Hematopoietic multipotent progenitor cell treated with erythropoietin and hydrocortisone succinate and interleukin-3 and kit ligand, for 17 days (in vitro differentiated cells): Measurements from ENCODE around the gene CCDC8.
"Not testable (repeated sequence)": the region's sequence is repeated elsewhere in the genome, so short reads cannot be mapped to it uniquely, and the experiment has no call there.

Source experiments
- DNase-seq: peaks from one replicate; pipeline ENCODE4 v3.0.0-alpha.2; 2015; ENCODE audit warnings: low spot score

The CCDC8 gene, protein sequence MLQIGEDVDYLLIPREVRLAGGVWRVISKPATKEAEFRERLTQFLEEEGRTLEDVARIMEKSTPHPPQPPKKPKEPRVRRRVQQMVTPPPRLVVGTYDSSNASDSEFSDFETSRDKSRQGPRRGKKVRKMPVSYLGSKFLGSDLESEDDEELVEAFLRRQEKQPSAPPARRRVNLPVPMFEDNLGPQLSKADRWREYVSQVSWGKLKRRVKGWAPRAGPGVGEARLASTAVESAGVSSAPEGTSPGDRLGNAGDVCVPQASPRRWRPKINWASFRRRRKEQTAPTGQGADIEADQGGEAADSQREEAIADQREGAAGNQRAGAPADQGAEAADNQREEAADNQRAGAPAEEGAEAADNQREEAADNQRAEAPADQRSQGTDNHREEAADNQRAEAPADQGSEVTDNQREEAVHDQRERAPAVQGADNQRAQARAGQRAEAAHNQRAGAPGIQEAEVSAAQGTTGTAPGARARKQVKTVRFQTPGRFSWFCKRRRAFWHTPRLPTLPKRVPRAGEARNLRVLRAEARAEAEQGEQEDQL

DNA sequence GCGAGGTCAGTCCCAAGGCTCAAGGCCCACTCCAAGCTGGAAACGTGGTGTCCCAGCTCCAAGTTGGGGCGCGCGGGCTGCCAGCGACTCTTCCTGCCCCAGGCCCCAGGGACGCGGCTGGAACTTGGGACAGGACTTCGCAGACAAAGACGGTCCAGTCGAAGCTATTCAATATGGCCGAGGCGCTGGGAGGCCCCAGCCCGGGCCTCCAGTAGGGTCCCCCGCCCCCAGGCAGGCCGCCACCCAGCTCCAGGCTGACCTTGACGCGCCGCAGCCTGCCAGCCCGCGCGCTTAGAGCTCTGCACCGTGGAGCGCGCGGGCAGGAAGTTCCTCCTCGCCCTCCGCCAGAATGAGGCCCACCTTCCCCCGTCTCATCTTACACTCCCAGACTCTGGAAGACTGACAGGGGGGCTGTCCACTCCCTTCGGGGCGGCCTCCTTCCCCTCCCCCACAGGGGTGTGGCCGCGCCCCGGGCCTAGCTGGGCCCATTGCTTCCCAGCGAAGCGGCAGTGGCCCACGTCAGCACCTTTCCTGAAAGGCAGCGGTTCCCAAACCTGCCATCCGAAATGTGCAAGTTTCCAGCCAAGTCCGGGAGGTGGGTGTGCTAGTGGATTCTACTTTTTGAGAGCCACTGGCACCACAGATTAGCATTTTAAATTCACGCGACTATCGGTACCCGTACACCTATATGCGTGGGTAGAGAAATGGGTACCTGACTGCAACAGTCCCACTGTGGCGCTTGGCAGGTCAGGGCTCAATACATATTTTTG lies at the start of gene CCDC8:
Gene CCDC8 (minus strand): TSS at position 303 of the 770 bp plus-strand sequence. CDS start 754 bp downstream, outside the sequence.
- no peak for DNase-seq

- DNase-seq, result no peak
Measured at GRCh38 chr19:46461537-46461936, 48.2 kb upstream of the CCDC8 start.

DNA sequence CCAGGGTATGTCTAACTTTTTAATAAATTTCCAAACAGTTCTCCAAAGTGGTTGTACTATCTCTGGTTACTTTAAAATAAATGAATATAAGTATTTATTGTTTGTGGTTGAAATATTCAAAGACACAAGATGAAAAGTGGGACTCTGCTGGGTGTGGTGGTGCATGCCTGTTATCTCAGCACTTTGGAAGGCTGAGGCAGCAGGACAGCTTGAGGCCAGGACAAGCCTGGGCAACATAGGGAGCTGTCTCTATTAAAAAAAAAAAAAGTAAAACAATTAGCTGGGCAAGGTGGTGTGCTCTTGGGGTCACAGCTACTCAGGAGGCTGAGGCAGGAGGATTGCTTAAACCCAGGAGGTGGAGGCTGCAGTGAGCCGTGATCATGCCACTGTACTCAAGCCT lies 47.6 kb upstream of the CCDC8 start:
- DNase-seq, result no peak

GRCh38 chr19:46460055-46460454 lies 46.7 kb upstream of the CCDC8 start:
- DNase-seq, result no peak

DNA sequence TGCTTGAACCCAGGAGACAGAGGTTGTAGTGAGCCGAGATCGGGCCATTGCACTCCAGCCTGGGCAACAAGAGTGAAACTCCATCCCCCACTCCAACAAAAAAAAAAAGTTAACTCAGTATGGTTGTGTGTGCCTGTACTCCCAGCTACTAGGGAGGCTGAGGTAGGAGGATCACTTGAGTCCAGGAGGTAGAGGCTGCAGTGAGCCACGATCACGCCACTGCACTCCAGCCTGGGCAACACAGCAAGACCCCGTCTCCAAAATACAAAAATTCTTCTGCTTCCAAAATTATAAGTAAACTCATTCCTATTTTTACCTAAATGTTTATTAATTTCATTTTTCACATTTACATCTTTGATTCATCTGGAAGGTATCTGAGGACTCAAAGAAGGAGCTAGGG lies 43.6 kb upstream of the CCDC8 start:
- no peak for DNase-seq

- DNase-seq, result no peak
Measured at GRCh38 chr19:46454244-46454643, 40.9 kb upstream of the CCDC8 start.

GRCh38 chr19:46453661-46454060 lies 40.3 kb upstream of the CCDC8 start:
- DNase-seq, result no peak

- no peak for DNase-seq
Measured at GRCh38 chr19:46452186-46452585, 38.8 kb upstream of the CCDC8 start.

- no peak for DNase-seq
Measured at GRCh38 chr19:46451352-46451751, 38.0 kb upstream of the CCDC8 start.

DNA sequence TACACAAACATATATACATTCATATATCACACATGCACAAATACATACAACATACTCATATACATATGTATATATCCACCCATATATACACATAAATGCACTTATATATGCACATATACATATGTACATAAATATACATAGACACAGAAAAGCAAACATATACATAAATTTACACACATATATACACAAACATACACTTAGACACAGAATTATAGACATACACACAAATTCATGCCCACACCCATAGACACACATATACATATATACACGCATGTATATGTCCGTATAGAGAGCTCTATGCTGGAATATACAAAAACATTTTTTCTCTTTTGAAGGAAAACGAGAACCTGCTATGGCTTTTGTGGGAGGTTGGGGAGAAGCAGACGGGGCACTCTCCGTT lies 37.4 kb upstream of the CCDC8 start:
- no peak for DNase-seq

- no peak for DNase-seq
Measured at GRCh38 chr19:46449228-46449627, 35.9 kb upstream of the CCDC8 start.

- no peak for DNase-seq
Measured at GRCh38 chr19:46448601-46449000, 35.2 kb upstream of the CCDC8 start.

DNA sequence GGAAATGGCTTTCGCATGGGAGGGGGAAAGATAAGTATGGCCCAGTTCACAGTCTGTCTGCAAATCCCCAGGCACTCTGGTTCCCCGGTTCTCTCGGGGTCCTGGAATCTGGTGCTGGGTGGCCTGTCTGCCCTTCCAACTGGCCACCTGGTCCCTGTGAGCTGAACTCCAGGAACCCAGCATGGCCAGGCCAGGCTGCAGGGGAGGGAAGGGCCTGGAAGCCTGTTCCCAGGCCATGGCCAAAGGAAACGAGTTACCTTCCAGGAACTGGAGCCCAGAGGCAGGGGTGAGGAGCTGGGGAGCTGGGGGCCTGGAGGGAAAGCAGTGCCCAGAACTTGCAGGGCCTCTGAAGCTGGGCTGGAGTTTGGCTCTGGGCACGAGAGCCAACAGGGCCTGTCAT lies 34.5 kb upstream of the CCDC8 start:
- no peak for DNase-seq

- no peak for DNase-seq
Measured at GRCh38 chr19:46447006-46447405, 33.6 kb upstream of the CCDC8 start.

DNA sequence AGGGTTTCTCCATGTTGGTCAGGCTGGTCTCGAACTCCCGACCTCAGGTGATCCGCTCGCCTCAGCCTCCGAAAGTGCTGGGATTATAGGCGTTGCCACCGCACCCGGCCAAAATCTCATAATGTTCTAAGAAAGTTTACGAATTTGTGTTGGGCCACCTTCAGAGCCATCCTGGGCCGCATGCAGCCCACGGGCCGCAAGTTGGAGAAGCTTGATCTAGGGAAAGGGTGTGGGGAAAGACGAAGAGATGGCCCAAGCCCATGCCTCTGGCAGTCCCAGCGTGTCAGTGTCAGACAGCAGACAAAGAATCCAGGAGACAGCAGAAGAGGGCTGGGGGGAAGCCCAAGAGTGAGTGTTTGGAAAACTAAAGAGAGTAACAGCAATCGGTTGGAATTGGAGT lies 32.7 kb upstream of the CCDC8 start:
- DNase-seq, result no peak

DNA sequence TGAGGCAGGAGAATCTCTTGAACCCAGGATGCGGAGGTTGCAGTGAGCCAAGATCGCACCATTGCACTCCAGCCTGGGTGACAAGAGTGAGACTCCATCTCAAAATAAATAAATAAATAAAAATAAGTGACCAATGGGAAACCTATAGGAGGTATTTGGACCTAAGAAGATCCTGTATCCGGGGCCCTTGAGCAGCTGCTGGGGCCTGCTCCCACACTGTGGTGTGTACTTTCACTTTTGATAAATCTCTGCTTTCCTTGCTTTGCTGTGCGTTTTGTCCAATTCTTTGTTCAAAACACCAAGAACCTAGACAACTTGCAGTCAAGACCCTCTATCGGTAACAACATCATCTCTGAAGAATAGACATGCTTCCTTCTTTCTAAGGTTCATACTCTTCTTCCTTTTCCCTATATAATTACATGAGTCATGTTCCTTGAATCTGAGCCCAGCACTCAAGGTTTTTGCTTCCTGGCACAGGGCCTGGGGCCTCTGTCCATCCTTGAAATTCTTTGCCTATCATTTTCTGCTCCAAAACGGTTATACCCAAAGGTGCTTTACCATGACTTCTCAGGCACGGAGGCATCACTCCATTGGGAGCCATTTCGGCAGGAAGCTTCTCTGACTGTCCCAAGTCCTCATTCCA lies 29.6 kb upstream of the CCDC8 start:
- no peak for DNase-seq

DNA sequence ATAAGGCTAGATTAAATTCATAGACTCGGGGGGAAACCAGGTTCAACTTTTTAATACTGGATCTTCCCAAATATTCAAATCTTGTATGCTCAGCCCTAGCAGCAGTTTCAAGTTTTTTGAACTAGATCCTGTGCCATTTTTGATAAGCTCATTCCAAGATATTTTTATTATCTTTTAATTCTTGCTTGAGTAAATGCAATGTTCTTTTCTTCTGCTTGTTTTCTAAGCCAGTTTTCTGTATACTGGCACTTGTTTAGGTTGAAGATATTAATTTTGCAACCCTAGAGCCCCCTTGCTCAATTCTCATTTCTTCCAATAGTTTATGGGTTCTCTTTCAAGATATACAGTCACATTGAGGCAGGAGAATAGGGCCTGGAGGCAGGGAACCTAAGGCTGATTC lies 28.5 kb upstream of the CCDC8 start:
- DNase-seq, result no peak

GRCh38 chr19:46435689-46436088 lies 22.3 kb upstream of the CCDC8 start:
- not testable (repeated sequence) for DNase-seq

- DNase-seq, result no peak
Measured at GRCh38 chr19:46435009-46435408, 21.6 kb upstream of the CCDC8 start.

DNA sequence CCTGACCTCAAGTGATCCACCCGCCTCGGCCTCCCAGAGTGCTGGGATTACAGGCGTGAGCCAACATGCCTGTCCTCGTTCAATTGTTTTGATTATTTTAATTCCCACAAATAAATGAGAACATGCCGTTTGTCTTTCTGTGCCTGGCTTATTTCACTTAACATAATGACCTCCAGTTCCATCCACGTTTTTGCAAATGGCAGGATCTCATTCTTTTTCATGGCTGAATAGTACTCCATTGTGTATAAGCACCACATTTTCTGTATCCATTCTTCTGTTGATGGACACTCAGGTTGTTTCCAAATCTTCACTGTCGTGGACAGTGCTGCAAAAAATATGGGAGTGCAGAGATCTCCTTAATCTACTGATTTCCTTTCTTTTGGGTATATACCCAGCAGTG lies 20.1 kb upstream of the CCDC8 start:
- not testable (repeated sequence) for DNase-seq

DNA sequence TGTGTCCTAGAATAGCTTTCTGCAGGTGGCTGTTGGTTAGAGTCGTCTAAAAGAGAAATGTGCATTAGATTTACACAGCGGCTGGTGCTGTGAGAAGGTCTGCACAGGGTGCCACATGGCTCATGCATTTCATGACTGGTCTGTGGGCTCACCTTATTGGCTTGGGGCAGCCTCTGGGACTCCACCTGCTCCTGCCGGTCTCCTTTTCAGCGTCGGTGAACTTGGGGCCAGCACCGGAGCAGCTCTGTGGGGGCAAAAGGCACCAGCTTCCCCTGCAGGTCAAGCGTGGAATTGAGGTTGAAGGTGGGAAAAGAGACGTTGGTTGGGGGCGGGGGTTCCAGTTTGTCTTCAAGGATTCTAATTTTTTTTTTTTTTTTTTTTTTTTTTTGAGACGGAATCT lies 18.5 kb upstream of the CCDC8 start:
- DNase-seq, result no peak

- DNase-seq, result no peak
Measured at GRCh38 chr19:46429999-46430398, 16.6 kb upstream of the CCDC8 start.
